VCaP (cell line): ENCODE data around the gene SELENOF.

Experiments
- H3K27ac ChIP-seq: fragments of 450-650 bp; 2 replicates; pipeline ENCODE4 v1.5.1; 2017
- TF ChIP-seq, protein P1 (sequence below): fragments of 450-650 bp; conservative IDR thresholded peaks from 2 replicates; pipeline ENCODE4 v1.5.1; 2017; ENCODE audit warnings: mild to moderate bottlenecking, moderate library complexity

The SELENOF gene

DNA sequence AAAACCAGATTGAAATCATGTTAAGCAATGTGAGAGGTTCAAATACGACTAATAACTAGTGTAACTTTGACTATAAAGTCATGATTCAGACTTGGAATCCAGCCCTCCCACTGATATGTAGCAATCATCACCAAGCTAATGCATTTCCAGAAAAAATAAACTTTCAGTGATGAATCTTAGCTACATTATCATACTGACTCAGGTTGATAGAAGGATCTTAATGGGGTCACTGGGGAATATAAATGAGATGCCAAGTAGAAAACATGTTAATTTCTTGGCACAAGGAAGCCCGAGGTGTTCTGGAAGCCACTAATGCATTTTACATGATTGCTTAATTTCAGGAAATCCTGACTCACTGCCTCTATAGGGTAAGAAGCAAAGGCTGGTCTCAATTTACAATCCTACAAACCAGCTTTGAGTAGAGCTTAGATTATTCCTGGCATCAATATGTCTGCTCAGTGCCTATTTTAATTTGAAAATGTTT lies 67.7 kb downstream of the SELENOF start:
- no peak overlapping the region for H3K27ac ChIP-seq
- TF ChIP-seq, protein P1, sequence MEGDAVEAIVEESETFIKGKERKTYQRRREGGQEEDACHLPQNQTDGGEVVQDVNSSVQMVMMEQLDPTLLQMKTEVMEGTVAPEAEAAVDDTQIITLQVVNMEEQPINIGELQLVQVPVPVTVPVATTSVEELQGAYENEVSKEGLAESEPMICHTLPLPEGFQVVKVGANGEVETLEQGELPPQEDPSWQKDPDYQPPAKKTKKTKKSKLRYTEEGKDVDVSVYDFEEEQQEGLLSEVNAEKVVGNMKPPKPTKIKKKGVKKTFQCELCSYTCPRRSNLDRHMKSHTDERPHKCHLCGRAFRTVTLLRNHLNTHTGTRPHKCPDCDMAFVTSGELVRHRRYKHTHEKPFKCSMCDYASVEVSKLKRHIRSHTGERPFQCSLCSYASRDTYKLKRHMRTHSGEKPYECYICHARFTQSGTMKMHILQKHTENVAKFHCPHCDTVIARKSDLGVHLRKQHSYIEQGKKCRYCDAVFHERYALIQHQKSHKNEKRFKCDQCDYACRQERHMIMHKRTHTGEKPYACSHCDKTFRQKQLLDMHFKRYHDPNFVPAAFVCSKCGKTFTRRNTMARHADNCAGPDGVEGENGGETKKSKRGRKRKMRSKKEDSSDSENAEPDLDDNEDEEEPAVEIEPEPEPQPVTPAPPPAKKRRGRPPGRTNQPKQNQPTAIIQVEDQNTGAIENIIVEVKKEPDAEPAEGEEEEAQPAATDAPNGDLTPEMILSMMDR = no peak

DNA sequence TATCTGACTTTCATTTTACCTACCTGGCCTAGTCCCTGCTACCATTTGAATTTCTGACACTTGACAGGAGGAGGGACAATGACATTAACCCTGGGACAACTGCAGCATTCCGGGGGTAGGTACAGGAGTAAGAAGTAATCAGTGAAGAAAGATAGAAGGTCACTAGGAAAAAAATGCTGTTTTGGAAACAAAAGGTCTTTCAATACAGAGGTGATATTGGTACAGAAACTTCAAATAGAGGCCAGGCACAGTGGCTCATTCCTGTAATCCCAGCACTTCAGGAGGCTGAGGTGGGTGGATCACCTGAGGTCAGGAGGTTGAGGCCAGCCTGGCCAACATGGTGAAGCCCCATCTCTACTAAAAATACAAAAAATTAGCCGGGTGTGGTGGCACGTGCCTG lies 68.4 kb downstream of the SELENOF start:
- TF ChIP-seq, protein P1 = no peak

GRCh38 chr1:86841116-86841515 lies 72.8 kb downstream of the SELENOF start:
- TF ChIP-seq, protein P1 = no peak
- no peak overlapping the region for H3K27ac ChIP-seq

More for the DNA sequence above, 68.4 kb downstream of the SELENOF start:
- H3K27ac ChIP-seq = no peak overlapping the region

DNA sequence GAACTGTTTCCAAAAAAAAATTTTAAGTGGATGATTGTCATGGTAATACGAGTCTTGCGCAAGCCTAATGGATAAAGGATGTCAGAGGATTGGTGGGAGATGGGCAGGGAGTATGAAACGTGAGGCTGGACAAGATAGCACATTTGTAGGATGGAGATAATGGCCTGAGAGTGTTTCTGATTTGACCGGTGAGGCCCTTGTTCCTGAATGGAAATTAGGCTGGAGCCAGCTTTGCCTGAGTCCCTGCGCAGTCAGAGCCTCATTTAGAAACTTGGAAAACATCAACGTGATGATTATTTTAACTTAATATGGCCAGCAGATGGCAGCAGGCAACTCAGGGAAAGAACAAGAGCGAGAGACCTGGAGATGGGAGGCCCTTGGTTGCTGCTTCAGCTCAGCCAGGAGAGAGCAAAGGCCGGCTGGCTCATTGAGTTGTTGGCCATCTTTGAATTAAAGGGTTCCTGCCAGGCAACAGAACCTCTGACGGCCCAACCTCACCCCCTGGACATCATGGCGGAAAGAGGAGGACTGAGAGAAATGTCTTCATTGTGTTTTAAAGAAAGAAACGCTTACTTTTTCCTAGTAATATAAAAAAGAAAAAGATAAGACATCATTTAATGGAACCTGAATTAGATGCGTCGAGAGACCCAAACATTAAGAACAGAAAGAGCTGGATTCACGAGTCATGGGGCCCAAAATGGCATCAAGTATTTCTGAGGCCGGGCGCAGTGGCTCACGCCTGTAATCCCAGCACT lies 80.3 kb downstream of the SELENOF start:
- TF ChIP-seq, protein P1 = peak; percentile 79
- no peak overlapping the region for H3K27ac ChIP-seq

DNA sequence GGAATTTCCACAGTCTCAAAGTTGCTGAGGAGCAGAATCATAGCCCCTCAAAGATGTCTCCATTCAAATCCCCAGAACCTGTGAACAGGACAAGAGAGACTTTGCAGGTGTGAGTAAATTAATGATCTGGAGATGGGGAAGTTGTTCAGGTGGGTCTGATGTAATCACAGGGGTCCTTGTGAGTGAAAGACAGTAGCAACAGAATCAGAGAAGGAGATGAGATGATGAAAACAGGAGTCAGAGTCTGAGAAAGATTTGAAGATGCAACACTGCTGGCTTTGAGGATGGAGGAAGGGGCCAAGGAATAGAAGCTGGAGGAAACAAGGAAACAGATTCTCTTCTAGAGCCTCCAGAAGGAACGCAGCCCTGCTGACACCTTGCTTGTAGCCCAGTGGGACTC lies 81.5 kb downstream of the SELENOF start:
- TF ChIP-seq, protein P1 = no peak
- H3K27ac ChIP-seq = no peak overlapping the region

GRCh38 chr1:86829321-86829720 lies 84.6 kb downstream of the SELENOF start:
- no peak overlapping the region for H3K27ac ChIP-seq
- TF ChIP-seq, protein P1 = no peak

GRCh38 chr1:86828024-86828423 lies 85.9 kb downstream of the SELENOF start:
- H3K27ac ChIP-seq = no peak overlapping the region
- TF ChIP-seq, protein P1 = no peak
